Muscle of arm (tissue), 12 donors: Measurements from ENCODE around the gene PRM1. TPM values are rescaled to one million over a fixed set of nuclear protein-coding genes. Genes with fewer than 3 reads are reported as not detected.

ENCODE experiments used
- DNase-seq: peaks from one replicate; pipeline ENCODE4 v3.0.0-alpha.2; 2013
- polyA plus RNA-seq, 12 donors: library from polyadenylated mRNA; unstranded; fragments of 120-200 nt; gene quantifications; one replicate each; pipeline ENCODE4 v1.2.1, GENCODE V29; 2013; ENCODE audit not compliant: insufficient read length in 12 of 12

The PRM1 gene
- polyA plus RNA-seq, 12 donors, result not detected

DNA sequence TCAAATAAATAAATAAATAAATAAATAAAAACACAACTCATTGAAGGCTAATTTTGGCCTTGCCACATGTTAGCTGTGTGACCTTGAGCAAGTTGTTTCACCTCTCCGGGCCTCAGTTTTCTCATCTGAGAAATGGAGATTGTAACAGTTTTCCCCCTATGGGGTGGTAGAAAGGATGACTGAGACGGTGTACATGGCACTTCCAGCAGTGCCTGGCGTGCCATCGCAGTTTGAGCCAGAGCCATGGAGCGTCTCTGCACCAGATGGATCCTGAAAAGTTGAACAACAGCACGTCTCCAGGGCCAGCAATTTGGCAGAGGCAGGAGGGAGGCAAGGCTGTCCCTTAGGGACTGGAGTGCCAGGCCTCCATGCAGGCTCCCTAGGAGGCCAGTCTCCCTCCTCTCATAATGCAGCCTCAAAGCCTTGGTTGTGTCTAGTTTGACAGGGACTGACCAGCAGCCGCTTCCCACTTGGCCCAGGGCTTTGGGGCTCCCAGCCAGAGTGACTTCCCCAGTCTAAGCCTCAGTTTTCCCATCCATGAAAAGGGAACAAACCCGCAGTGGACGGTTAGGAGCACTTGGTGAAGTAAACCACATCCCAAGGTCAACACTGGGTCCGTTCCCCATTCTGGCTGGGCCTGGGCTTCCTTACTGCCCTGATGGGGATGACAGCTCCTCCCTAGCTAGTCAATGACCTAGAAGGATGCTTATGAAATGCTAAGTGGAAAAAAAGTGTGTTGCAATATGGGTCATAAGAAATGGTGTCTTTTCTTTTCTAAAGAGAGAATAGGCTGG, 44.5 kb downstream of the PRM1 start:
- no peak for DNase-seq

DNA sequence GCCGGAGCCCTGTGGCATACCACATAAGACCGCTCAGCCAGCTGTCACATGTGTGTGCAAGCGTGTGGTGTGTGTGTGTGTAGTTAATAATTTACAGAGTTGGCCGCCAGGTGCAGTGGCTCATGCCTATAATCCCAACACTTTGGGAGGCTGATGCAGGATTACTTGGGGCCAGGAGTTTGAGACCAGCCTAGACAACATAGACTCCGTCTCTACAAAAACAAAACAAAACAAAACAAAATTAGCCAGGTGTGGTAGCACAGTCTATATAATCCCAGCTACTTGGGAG, 45.5 kb downstream of the PRM1 start:
- DNase-seq, result no peak

DNA sequence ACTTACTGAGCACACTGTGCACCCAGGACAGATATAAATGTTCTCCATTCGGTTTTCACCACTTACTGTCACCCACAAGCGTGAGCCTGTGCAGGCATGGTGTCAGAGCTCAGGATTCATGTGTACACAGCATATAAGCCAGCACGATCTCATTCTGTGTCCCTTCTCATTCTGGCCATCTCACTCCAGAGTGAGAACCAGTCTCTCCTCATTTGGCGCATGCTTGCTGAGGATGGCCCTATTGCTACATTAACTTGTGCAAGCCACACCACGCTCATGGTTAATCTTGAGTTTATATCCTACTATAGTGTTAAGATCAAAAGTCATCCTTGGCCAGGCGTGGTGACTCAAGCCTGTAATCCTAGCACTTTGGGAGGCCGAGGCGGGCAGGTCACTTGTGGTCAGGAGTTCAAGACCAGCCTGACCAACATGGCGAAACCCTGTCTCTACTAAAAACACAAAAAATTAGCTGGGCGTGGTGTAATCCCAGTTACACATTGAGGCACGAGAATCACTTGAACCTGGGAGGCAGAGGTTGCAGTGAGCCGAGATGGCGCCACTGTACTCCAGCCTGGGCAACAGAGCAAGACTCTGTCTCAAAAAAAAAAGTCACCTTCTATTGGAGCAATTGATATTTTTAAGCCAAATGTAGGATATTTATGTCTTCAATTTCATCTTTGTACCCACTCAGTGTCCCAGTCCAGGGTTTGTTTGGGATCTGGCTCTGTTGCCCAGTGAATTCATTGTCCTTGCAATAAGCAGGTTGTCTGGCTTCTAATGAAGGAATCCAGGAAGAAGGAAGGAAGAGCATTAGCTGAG, 46.0 kb downstream of the PRM1 start:
- DNase-seq, result no peak

DNA sequence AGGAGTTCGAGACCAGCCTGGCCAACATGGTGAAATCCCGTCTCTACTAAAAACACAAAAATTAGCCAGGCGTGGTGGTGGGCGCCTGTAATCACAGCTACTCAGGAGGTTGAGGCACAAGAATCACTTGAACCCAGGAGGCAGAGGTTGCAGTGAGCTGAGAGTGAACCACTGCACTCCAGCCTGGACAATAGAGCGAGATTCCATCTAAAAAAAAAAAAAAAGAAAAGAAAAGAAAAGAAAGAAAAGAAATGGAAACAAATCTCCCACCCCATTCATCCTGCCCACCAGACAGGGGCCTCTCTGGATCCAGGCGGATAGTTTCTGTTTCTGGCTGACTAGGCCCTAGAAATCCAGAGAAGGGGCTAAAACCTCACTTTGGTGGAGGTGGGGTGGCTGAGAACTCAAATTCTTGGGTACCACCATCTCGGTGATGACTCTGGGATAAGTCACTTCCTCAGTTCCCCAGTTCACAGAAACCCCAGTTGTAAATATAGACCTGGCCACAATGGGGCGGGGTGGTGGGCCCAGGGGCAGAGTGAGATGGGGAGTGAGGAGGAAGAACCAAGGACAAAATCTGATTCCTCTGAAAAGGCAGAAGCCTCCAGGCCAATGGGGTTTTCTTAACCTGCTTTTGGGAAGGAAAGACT, 47.3 kb downstream of the PRM1 start:
- DNase-seq, result no peak

DNA sequence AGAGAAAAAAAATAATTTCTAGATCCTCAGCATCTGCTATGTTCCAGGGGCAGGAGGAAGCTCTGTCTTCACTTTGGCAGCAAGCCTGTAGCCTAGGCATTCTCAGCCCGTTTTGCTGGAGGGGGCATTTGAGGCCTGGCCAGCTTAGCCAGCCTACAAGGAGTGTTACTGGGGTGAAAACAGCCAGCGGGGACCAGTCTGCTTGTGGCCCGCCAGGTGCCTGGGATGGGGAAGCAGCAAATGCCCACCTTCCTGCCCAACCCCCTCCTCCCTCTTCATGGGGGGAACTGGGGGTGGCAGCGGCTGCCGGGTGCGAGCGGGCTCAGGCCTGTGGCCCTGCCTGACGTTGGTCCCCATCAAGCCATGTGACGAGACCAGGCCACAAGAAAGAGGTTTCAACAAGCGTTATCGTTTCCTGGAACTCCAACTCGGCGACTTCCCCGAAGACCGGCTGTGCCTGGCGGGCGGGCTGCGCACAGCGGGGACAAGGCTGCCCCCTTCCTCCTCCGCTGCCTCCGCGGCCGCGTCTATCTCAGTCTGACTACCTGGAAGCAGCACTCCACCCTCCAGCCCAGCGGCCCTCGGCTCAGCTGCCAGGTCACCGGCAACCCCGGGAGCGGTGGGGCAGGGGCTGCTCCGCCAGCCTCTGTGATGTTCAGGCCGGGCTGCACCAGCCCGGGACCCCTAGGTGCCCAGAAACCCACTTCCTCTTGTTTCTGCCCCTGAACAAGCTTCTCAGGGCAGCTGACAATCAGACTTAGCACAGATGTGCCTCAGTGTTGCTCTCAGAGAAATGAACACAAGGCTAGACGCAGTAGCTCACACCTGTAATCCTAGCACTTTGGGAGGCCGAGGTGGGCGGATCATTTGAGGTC, 48.0 kb downstream of the PRM1 start:
- DNase-seq, result no peak

DNA sequence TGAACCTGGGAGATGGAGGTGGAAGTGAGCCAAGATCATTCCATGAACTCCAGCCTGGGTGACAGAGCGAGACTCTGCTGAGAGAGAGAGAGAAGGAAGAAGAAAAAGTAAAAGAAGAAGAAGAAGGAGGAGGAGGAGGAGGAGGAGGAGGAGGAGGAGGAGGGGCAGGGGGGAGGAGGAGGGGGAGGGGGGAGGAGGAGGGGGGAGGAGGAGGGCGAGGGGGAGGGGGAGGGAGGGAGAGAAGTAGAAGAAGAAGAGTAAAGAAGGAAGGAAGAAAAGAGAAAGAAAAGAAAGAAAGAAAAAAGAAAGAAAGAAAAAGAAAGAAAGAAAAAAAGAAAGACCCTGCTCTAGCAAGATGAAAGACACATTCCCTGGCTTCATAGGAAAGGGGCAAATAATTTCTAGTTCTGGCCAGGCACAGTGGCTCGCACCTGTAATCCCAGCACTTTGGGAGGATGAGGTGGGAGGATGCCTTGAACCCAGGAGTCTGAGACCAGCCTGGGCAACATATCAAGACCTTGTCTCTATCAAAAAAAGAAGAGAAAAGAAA, 48.8 kb downstream of the PRM1 start:
- no peak for DNase-seq

DNA sequence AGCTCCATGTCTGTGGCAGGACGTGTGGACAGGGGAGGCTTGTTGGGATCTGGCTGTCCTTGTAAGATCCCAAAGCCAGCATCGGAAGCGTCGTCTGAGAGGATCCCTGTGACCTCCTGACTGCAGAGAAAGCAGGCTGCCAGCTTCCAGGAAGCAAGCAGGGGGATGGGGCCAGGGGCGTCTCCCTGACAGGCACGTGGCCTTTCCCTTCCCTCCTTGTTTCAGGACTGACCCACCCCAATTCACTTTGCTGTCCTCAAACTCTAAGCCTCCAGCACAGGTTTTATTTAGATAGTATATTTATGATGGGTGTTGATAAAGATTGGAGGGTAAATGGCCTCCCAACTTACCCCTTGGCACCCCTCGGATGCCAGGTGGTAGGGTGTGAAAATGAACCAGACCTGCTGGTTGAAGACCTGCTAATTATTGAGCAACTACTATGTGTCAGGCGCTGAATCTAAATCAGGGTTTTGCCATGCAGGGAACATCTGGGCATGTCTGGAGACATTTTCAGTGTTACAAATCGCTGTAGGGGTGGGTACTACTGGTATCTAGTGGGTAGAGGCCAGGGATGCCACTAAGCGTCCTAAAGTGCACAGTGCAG, 49.7 kb downstream of the PRM1 start:
- no peak for DNase-seq

Other genes with a start within 250 kb of the PRM1 start
- 1 to 10 TPM in 10 of 12 donors, not detected in 2; 1.3 to 5.3 (median 1.9) TPM for gene SOCS1, start 25.1 kb downstream of the PRM1 start, polyA plus RNA-seq
- gene TNP2, start 12.0 kb downstream of the PRM1 start, polyA plus RNA-seq, result not detected
- not detected for gene PRM3, start 7.7 kb downstream of the PRM1 start, polyA plus RNA-seq
- gene PRM2, start 4.8 kb downstream of the PRM1 start, polyA plus RNA-seq, result not detected
- 10 to 100 TPM in 6 of 12 donors, 1 to 10 TPM in 4, not detected in 2; 6.7 to 13.8 (median 10.5) TPM for gene RMI2, start 64.1 kb upstream of the PRM1 start, polyA plus RNA-seq